ENCODE measurements around the gene MYO18B. TPM values are rescaled to one million over a fixed set of nuclear protein-coding genes. Genes with fewer than 3 reads are reported as not detected.
A peak's percentile ranks its signal among the peaks of the same experiment; 100 is the strongest.

Gene MYO18B
- total RNA-seq, 1 experiment from 2014 or later = 0.24 TPM

- DNase-seq (ENCODE audit: low read depth) = no peak
Measured at GRCh38 chr22:25748140-25748539, 6.2 kb downstream of the MYO18B start.

- no peak for DNase-seq (ENCODE audit: low read depth)
Measured at GRCh38 chr22:25748704-25749103, 6.7 kb downstream of the MYO18B start.

GRCh38 chr22:25749420-25750169 is 7.6 kb downstream of the MYO18B start:
- no peak for DNase-seq (ENCODE audit: low read depth)

- no peak for DNase-seq (ENCODE audit: low read depth)
Measured at GRCh38 chr22:25750569-25751173, 8.7 kb downstream of the MYO18B start.

DNA sequence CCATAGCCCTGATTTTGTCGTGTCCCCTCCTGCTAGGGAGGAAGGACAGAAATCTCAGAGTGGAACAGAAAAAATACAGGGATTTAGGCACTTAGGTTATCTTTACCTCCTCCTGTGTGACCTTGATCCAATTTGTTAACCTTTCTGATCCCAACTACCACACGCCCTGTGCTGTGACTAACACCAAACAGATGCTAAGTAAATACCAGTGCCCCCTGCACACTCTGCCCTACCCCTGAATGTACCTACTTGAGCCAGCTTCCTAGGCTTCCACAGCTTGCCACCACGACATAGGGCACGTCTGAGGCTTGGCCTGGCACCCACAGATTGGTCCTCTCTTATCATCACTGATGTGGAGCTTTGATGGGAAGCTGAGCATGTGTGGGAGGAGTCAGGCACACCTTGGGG is 9.2 kb downstream of the MYO18B start:
- no peak for DNase-seq (ENCODE audit: low read depth)

- DNase-seq (ENCODE audit: low read depth) = no peak
Measured at GRCh38 chr22:25752615-25753214, 10.7 kb downstream of the MYO18B start.

DNA sequence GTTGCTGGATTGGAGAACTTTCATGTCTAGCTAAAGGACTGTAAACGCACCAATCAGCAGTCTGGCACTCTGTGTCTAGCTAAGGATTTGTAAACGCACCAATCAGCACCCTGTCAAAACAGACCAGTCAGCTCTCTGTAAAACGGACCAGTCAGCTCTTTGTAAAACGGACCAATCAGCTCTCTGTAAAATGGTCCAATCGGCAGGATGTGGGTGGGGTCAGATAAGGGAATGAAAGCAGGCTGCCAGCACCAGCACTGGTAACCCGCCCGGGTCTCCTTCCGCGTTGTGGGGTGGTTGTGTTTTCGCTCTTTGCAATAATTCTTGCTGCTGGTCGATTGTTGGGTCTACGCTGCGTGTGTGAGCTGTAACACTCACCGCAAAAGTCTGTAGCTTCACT is 11.3 kb downstream of the MYO18B start:
- DNase-seq (ENCODE audit: low read depth) = no peak

DNA sequence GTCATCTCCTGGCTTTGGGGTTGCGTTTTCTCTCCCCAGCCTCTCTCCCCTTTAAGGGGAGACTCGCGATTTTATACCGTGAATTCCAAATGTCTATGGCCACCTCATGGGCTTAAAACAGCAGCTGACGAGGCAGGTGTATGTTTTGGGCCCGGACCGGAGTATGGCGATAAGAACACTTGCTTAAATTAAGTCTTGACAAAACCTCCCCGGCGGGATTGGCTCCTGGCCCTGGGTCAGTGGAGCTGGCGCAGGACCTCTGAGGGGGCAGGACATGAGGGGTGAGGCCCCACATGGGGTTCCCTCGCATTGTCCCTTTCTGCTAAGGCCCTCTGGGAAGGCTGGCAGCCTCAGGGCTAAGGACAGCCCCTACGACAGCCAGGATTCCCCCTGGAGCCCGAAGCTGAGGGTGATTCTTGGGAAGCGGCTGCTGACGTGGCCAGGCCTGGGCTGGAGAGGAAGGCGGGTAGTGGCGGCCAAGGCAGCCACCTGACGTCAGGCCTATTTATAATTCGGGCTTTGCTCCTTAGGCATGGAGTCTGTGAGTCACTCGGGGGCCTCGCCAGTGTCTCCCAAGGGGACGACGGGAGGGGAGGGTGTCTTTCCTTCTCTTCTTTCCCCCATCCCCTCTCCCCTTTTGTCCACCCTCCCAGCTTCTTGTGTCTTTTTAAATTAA is 12.7 kb downstream of the MYO18B start:
- DNase-seq (ENCODE audit: low read depth) = peak; percentile 93

- DNase-seq (ENCODE audit: low read depth) = no peak
Measured at GRCh38 chr22:25757686-25758085, 15.7 kb downstream of the MYO18B start.

DNA sequence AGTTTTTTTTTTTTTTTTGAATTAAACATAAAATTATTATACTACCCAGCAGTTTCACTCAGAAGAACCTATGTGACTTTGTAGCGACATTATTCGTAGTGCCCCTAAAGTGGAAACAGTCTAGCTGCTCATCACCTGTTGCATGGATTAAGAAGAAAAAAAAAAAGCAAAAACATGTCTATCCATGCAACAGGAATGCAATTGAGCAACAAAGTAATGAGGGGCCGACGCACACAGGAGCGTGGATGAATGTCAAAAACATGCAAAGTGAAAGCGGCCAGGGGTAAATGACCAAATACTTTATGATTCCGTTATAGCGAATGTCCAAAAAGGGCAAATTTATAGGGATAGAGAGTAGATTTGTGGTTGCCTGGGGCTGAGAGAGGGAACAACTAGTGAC is 16.3 kb downstream of the MYO18B start:
- no peak for DNase-seq (ENCODE audit: low read depth)

DNA sequence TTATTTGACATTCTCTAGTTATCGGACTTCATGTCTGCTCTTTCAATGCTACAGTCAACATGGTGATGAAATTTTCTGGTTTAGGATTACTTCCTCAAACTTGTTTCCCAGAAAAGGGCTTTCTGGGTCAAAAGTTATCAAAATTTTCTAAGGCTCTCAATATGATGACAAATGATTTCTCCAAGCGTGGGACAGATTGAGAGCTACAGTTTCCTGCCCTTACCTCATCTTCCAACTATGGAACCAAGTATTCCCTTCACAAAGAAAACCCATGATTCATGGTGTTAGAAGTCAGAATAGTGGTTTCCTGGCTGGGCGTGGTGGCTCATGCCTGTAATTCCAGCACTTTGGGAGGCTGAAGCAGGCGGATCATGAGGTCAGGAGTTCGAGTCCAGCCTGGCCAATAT is 17.8 kb downstream of the MYO18B start:
- DNase-seq (ENCODE audit: low read depth) = peak; percentile 87

- no peak for DNase-seq (ENCODE audit: low read depth)
Measured at GRCh38 chr22:25760294-25760693, 18.3 kb downstream of the MYO18B start.

GRCh38 chr22:25760848-25761595 is 19.0 kb downstream of the MYO18B start:
- no peak for DNase-seq (ENCODE audit: low read depth)

DNA sequence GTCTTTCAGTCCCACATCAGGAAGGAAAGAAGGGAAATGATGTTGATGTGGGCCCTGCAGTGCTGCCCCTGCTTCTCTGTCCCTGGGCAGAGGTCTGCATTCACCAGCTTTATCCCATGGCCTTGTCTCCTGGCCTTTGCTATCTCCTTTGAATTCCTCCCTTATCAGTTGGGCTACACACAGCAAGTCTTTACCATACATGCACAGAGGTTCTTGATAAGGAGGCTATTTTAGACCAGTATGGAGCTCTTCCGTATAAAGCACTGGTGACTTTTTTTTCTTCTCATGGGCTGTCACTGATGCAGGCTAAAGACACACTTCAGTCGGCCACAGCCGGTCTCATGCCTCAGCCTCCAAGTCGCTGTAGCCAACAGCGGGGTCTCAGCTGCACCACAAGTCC is 20.2 kb downstream of the MYO18B start:
- no peak for DNase-seq (ENCODE audit: low read depth)

DNA sequence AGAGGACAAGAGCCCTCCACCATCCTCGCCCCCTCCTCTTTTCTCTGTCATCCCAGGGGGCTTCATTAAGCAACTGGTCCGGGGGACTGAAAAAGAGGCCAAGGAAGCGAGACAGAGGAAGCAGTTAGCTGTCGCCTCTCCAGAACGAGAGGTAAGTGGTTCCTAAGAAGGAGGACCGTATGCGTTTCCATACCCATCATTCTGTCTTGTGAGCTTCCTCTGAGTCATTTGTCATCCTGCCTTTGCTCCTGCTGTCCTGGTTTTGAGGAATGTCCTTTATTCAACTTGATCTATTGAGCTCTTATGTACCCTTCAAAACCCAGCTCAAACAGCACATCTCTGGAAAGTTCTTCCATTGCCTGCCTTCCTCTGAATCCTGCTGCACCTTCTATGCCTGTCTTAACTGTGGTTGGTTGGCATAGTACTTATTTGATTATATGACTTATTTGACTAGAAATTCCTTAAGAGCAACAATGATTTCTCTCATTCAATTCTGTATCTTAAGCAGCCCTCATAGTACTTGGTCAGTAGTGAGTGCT is 21.3 kb downstream of the MYO18B start:
- peak; percentile 53 for DNase-seq (ENCODE audit: low read depth)

GRCh38 chr22:25764270-25765015 is 22.5 kb downstream of the MYO18B start:
- no peak for DNase-seq (ENCODE audit: low read depth)

DNA sequence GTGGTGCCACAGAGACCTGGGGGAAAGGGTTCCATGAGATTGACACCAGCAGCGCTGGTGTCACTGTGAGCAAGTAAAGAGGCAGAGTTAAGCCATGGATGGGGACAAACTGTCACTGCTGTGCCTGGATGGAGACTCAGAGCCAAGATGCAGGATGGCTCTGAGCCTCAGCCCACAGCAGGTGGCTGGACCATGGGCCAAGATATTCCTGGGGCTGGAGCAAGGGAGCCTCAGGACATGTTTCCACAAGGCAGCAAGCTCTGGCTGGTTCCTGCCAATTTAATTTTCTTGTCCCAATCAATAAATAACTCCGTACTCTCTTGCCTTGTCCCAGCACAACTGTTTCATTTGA is 23.0 kb downstream of the MYO18B start:
- no peak for DNase-seq (ENCODE audit: low read depth)

- no peak for DNase-seq (ENCODE audit: low read depth)
Measured at GRCh38 chr22:25765801-25766200, 23.8 kb downstream of the MYO18B start.

- no peak for DNase-seq (ENCODE audit: low read depth)
Measured at GRCh38 chr22:25766418-25766817, 24.4 kb downstream of the MYO18B start.

DNA sequence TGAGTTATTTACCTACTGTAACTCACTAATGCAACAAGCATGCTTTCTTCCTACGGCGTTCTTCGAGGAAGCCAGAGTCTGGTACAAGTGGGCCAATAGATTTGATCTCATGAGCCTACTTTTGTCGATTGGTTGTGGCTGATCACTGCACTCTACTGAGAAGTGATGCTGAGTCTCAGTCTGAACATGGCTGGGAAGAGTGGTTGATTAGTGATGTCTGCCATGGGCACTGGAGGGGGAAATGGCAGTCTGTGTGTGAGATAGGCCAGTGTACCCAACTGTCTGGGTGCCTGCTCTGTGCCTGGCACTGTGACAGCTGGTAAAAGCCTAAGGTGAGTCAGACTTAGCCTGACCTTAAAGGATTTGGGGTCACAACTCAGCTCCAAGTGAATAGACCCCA is 28.3 kb downstream of the MYO18B start:
- DNase-seq (ENCODE audit: low read depth) = no peak

DNA sequence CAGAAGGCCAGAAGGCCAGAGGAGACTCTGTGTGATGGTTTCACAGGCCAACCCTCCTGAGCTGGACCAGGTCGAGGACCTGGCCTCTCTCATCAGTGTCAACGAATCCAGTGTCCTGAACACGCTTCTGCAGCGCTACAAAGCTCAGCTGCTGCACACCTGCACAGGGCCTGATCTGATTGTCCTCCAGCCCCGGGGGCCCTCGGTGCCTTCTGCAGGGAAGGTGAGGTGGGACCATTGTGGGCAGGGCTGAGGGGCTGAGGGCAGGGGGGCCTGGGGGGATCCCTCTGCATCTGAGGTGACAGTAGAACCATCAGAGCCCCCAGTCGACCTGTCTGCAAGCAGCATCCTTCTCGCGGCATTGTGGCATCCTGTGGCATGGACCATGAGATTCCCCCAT is 30.3 kb downstream of the MYO18B start:
- DNase-seq (ENCODE audit: low read depth) = no peak
